Mesothelial cell of epicardium (in vitro differentiated cells): Measurements from ENCODE around the gene SERTAD4. TPM values are rescaled to one million over a fixed set of nuclear protein-coding genes. Genes with fewer than 3 reads are reported as not detected.

Experiments used
- DNase-seq, 2 experiments: peaks; one replicate each; pipeline ENCODE4 v3.0.0; 2021; ENCODE audit warnings: low spot score in 2 of 2; ENCODE audit not compliant: unreplicated experiment in 2 of 2
- H3K27ac Mint-ChIP-seq: 2 replicates; pipeline ENCODE4 v1.8.0; 2021; ENCODE audit warnings: mixed read lengths
- H3K27me3 Mint-ChIP-seq: 2 replicates; pipeline ENCODE4 v1.8.0; 2021; ENCODE audit warnings: low read depth, mixed read lengths
- H3K36me3 Mint-ChIP-seq: 2 replicates; pipeline ENCODE4 v1.8.0; 2021; ENCODE audit warnings: mixed read lengths
- H3K4me1 Mint-ChIP-seq: 2 replicates; pipeline ENCODE4 v1.8.0; 2021; ENCODE audit warnings: mixed read lengths
- H3K4me3 Mint-ChIP-seq: 2 replicates; pipeline ENCODE4 v1.8.0; 2021; ENCODE audit warnings: mild to moderate bottlenecking, moderate library complexity, mixed read lengths
- H3K9me3 Mint-ChIP-seq: 2 replicates; pipeline ENCODE4 v1.8.0; 2021; ENCODE audit warnings: mixed read lengths
- total RNA-seq: library from RNA; stranded (reverse); gene quantifications from 3 replicates; pipeline ENCODE4 v1.2.1, GENCODE V29; 2021
- TF ChIP-seq, protein P1 (sequence below): fragments of 200-600 bp; sonication (generic); IDR thresholded peaks from one replicate; pipeline ENCODE4 v1.5.0; 2021; ENCODE audit warnings: antibody characterized with exemption; ENCODE audit not compliant: unreplicated experiment

The SERTAD4 gene
- total RNA-seq, 1 donor from 2014 or later: 7.4 TPM

DNA sequence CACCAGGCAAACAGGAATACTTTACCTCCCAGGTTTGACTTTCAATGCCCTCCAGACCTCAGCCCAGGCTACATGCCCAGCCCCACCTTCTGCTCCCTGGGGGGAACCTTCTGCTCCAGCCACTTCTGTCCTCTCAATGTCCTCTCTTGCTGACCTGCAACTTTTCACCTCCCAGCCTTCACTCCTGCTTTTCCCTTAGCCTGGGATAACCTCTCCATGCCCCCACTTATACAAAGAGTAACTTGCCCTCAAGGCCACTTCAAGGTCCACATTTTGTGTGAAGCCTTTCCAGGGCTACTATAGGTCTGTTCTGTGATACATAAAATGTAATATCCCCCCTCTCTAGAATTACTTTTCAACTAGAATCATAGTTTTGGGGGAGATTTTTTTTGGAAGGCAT, 21.7 kb downstream of the SERTAD4 start:
- Mint-ChIP-seq H3K4me1 (peaks cover 19% of the 10 kb centered on the region), H3K27ac (no peak overlapping the region), H3K36me3 (no peaks in the 10 kb centered on the region), H3K4me3 (no peak overlapping the region), H3K27me3 (peaks cover 34% of the 10 kb centered on the region), H3K9me3 (no peaks in the 10 kb centered on the region)
- DNase-seq: no peak
- TF ChIP-seq, protein P1, sequence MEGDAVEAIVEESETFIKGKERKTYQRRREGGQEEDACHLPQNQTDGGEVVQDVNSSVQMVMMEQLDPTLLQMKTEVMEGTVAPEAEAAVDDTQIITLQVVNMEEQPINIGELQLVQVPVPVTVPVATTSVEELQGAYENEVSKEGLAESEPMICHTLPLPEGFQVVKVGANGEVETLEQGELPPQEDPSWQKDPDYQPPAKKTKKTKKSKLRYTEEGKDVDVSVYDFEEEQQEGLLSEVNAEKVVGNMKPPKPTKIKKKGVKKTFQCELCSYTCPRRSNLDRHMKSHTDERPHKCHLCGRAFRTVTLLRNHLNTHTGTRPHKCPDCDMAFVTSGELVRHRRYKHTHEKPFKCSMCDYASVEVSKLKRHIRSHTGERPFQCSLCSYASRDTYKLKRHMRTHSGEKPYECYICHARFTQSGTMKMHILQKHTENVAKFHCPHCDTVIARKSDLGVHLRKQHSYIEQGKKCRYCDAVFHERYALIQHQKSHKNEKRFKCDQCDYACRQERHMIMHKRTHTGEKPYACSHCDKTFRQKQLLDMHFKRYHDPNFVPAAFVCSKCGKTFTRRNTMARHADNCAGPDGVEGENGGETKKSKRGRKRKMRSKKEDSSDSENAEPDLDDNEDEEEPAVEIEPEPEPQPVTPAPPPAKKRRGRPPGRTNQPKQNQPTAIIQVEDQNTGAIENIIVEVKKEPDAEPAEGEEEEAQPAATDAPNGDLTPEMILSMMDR: no peak

DNA sequence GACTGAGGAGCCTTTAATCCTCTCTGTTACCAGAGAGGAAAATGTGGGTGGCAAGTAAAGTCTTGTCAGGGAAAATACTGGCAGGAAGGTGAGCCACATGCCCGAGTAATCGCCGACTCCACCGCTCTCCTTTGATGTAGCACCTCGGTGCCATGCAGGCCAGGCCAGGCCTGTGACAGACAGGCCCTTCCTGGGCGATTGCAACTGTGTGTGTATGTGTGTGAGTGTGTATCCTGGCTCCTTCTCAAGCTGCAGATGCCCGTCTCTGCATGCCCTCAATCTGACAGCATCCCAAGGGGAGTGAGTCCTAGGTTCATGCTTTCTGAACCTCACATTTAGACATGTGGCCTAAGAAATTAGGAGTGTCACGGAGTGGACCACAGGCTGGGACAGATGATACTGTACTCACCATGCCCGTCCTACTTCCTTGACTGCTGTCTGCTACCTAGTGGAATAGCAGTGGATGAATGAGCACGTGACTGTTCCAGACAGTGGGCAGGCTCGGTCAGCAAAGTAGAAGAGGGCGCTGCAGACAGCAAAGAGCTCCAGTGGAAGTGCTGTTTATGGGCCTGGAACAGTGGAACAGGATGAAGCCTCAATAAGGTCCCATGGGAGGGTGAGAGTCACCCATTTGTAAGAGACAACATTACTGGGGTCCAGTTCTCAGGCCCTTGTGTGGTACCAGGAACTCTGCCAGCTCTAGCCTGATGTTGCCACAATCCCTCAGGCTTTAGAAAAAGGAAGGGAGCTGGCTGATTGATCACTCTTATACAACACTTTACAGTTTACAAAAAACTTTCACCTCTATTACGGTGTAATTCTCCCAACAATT, 25.3 kb downstream of the SERTAD4 start:
- DNase-seq: no peak
- Mint-ChIP-seq H3K4me3 (no peak overlapping the region), H3K27me3 (peaks cover 20% of the 10 kb centered on the region), H3K36me3 (no peaks in the 10 kb centered on the region), H3K9me3 (no peaks in the 10 kb centered on the region), H3K27ac (peak overlapping the region; percentile 1), H3K4me1 (peaks cover 7% of the 10 kb centered on the region)
- TF ChIP-seq, protein P1: no peak

DNA sequence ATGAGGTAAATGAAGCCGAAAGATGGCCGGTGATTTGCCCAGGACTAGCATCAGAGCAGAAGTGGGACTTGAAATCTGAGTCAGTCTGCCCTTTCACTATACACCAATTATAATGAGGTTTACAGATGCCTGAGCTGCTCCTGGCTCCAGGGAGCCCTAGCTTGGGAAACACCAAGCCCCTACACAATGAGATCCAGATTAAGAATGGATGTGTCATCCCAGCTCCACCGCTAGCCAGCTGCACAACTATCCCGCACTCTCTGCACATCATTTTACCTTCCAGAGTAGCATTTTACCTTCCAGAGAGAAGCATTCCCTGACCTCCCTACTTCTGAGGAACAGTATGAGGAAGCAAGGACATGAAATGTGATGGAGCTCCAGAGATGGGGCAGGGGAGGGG, 27.0 kb downstream of the SERTAD4 start:
- H3K27ac Mint-ChIP-seq: no peak overlapping the region
- DNase-seq: no peak
- H3K9me3 Mint-ChIP-seq: no peaks in the 10 kb centered on the region
- H3K36me3 Mint-ChIP-seq: no peaks in the 10 kb centered on the region
- no peak overlapping the region for H3K4me3 Mint-ChIP-seq
- H3K27me3 Mint-ChIP-seq: peaks cover 5% of the 10 kb centered on the region
- peaks cover 7% of the 10 kb centered on the region for H3K4me1 Mint-ChIP-seq
- TF ChIP-seq, protein P1: no peak

DNA sequence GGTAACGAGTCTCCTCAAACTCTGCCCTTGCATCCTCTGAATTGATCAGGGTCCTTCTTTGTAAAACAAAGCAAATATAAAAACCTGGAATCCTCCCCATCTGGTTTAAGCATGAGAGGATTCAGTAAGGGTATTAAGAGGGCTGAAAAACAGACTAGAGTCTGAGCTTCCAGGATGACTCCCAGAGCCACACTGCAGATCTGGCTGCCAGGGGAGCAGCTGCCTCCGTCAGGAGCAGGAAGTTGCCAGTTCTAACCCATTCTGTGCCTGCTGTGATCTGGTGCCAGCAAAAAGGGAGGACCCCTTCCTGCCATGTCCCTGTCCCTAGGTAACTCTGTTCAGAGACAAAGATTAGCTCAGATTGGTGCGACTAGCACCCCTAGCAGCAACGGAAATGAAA, 27.5 kb downstream of the SERTAD4 start:
- Mint-ChIP-seq H3K27ac (no peak overlapping the region), H3K4me1 (peaks cover 7% of the 10 kb centered on the region), H3K9me3 (no peaks in the 10 kb centered on the region), H3K27me3 (peaks cover 4% of the 10 kb centered on the region), H3K4me3 (no peak overlapping the region), H3K36me3 (no peaks in the 10 kb centered on the region)
- TF ChIP-seq, protein P1: no peak
- DNase-seq: no peak

DNA sequence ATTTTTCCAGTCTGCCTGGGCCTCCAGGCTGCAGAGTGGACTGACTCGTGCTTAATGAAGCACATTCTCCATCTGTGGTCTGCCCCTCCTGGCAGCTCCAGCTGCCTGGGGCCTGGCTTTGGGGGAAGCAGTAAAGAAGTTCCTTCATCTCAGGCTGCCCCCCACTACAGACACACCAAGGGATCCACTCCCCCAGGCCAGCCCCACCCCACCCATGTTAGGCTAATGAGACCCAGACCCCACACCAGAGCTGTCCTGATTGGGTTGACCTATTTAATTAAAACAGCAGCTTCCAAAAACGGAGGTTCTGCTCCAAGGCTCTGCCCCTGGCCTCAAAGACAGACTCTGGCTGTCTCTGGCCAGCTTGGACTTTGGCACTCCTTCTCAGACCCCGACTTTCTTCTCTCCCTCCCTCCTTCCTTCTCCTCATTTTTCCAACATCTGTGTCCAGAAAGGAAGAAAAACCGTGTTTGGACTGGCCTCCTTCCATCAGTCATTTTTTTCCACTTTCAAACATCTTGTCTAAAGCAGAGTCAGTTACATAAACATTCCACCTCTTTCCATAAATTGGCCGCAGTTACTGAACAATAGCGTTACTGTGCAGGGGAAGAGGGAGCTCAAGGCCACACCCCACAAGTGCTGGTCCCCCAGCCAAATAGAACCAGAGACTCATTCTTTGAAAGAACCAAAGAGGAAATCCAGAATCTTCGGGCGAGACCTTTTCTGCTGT, 29.7 kb downstream of the SERTAD4 start:
- Mint-ChIP-seq H3K4me3 (no peak overlapping the region), H3K27me3 (no peaks in the 10 kb centered on the region), H3K9me3 (no peaks in the 10 kb centered on the region), H3K4me1 (peaks cover 12% of the 10 kb centered on the region), H3K36me3 (no peaks in the 10 kb centered on the region), H3K27ac (no peak overlapping the region)
- no peak for DNase-seq
- TF ChIP-seq, protein P1: no peak
